Breast epithelium (tissue), 3 donors: ENCODE results near the gene ZNF669.

Source experiments
- CTCF ChIP-seq, 3 donors: fragments of 450-650 bp; IDR thresholded peaks; one replicate each; pipeline ENCODE4 v1.5.1; 2016 to 2017; ENCODE audit warnings: antibody characterized with exemption in 3 of 3, mild to moderate bottlenecking in 3 of 3, moderate library complexity in 3 of 3
- POLR2A ChIP-seq: fragments of 450-650 bp; IDR thresholded peaks from one replicate; pipeline ENCODE4 v1.6.1; 2016; ENCODE audit warnings: antibody characterized with exemption, mild to moderate bottlenecking, moderate library complexity
- POLR2AphosphoS5 ChIP-seq, 3 donors: sonication (generic); formaldehyde crosslinking; IDR thresholded peaks; one replicate each; pipeline ENCODE4 v1.6.1; 2017; ENCODE audit warnings: antibody characterized with exemption in 3 of 3

DNA sequence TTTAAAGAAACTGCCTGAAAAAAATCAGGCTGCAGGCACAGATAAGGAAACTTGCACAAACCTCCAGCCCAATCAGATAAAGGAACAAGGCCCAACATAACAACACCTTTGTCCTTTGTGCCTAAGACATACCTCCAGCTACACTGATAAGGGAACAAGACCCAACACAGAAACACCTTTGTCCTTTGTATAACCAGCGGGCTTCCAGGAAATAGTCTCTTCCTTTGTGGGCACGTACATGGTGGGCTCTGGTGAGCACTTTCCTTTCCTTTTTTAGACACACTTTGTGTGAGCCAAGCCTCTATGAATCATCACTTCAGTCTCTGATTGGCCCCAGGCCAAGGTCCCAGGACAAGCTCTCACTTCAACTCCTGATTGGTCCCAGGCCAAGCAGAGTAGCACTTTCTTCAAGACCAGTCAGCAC, 49.2 kb downstream of the ZNF669 start:
- no peak for TF ChIP-seq CTCF (IDR thresholded peaks at IDR 0.05)
- TF ChIP-seq POLR2A: no peak
- no peak for TF ChIP-seq POLR2AphosphoS5 (IDR thresholded peaks at IDR 0.05)
